SK-N-SH treated with all-trans-retinoic acid at 6 μM for 48 hours (cell line): Measurements from ENCODE around the gene TCEAL6.
"Not testable (repeated sequence)": the region's sequence is repeated elsewhere in the genome, so short reads cannot be mapped to it uniquely, and the experiment has no call there.

Source experiments
- ATAC-seq: fragments of 200-7000 bp; cut with Tn5 transposase; 3 replicates; pipeline ENCODE4 v1.9.1; 2020; ENCODE audit warnings: mild to moderate bottlenecking, moderate library complexity
- BACH2 ChIP-seq: fragments of 250-450 bp; sonication (Bioruptor Pico); IDR thresholded peaks from 2 replicates; pipeline ENCODE4 v1.9.0; 2021; ENCODE audit warnings: mild to moderate bottlenecking, borderline replicate concordance
- CSRNP3 ChIP-seq: fragments of 250-450 bp; sonication (Bioruptor Pico); IDR thresholded peaks from 2 replicates; pipeline ENCODE4 v1.5.1; 2021; ENCODE audit warnings: mild to moderate bottlenecking, moderate library complexity
- ESRRG ChIP-seq: fragments of 250-450 bp; sonication (Bioruptor Pico); IDR thresholded peaks from 2 replicates; pipeline ENCODE4 v1.6.1; 2021; ENCODE audit warnings: mild to moderate bottlenecking
- GLIS3 ChIP-seq: fragments of 250-450 bp; sonication (Bioruptor Pico); IDR thresholded peaks from 2 replicates; pipeline ENCODE4 v1.5.0; 2020; ENCODE audit warnings: mild to moderate bottlenecking, moderate library complexity
- ISL1 ChIP-seq: fragments of 250-450 bp; sonication (Bioruptor Pico); IDR thresholded peaks from 2 replicates; pipeline ENCODE4 v2.1.2; 2022; ENCODE audit warnings: mild to moderate bottlenecking, moderate library complexity
- OSR1 ChIP-seq: fragments of 250-450 bp; sonication (Bioruptor Pico); IDR thresholded peaks from 2 replicates; pipeline ENCODE4 v1.8.0; 2022; ENCODE audit warnings: moderate library complexity, mild to moderate bottlenecking, inconsistent platforms
- POU6F1 ChIP-seq: fragments of 250-450 bp; sonication (Bioruptor Pico); IDR thresholded peaks from 2 replicates; pipeline ENCODE4 v1.8.0; 2021; ENCODE audit warnings: low read depth, mild to moderate bottlenecking, moderate library complexity, borderline replicate concordance
- PPARA ChIP-seq: fragments of 250-450 bp; sonication (Bioruptor Pico); IDR thresholded peaks from 2 replicates; pipeline ENCODE4 v1.5.0; 2020; ENCODE audit warnings: mild to moderate bottlenecking, borderline replicate concordance
- SNAI2 ChIP-seq: fragments of 250-450 bp; sonication (Bioruptor Pico); IDR thresholded peaks from 2 replicates; pipeline ENCODE4 v1.5.0; 2020; ENCODE audit warnings: mild to moderate bottlenecking, moderate library complexity
- TCF4 ChIP-seq: fragments of 250-450 bp; sonication (Bioruptor Pico); IDR thresholded peaks from 2 replicates; pipeline ENCODE4 v1.8.0; 2021; ENCODE audit warnings: mild to moderate bottlenecking, moderate library complexity, borderline replicate concordance
- TSHZ2 ChIP-seq: fragments of 250-450 bp; sonication (Bioruptor Pico); IDR thresholded peaks from 2 replicates; pipeline ENCODE4 v1.5.0; 2020; ENCODE audit warnings: mild to moderate bottlenecking, moderate library complexity
- ZC3H10 ChIP-seq: fragments of 250-450 bp; sonication (Bioruptor Pico); IDR thresholded peaks from 2 replicates; pipeline ENCODE4 v1.5.1; 2021; ENCODE audit warnings: mild to moderate bottlenecking, moderate library complexity
- ZFP3 ChIP-seq: fragments of 250-450 bp; sonication (Bioruptor Pico); IDR thresholded peaks from 2 replicates; pipeline ENCODE4 v1.5.0; 2020; ENCODE audit warnings: mild to moderate bottlenecking, moderate library complexity
- ZFP30 ChIP-seq: fragments of 450-650 bp; formaldehyde crosslinking; IDR thresholded peaks from 2 replicates; pipeline ENCODE4 v1.5.0; 2022; ENCODE audit warnings: mild to moderate bottlenecking, moderate library complexity
- ZNF565 ChIP-seq: fragments of 450-650 bp; formaldehyde crosslinking; conservative IDR thresholded peaks from 2 replicates; pipeline ENCODE4 v1.5.0; 2020; ENCODE audit warnings: low read depth, mild to moderate bottlenecking, moderate library complexity
- ZNF70 ChIP-seq: fragments of 450-650 bp; formaldehyde crosslinking; IDR thresholded peaks from 2 replicates; pipeline ENCODE4 v1.5.0; 2020; ENCODE audit warnings: mild to moderate bottlenecking, moderate library complexity
- ZNF8 ChIP-seq: fragments of 450-650 bp; formaldehyde crosslinking; IDR thresholded peaks from 2 replicates; pipeline ENCODE4 v1.5.0; 2020; ENCODE audit warnings: mild to moderate bottlenecking, moderate library complexity
- TF ChIP-seq, protein P1 (sequence below): fragments of 250-450 bp; sonication (Bioruptor Pico); IDR thresholded peaks from 2 replicates; pipeline ENCODE4 v1.5.1; 2020; ENCODE audit warnings: low read depth, mild to moderate bottlenecking, moderate library complexity
- TF ChIP-seq, protein P2 (sequence below): fragments of 250-450 bp; sonication (Bioruptor Pico); IDR thresholded peaks from 2 replicates; pipeline ENCODE4 v1.8.0; 2020; ENCODE audit warnings: mild to moderate bottlenecking, moderate library complexity, borderline replicate concordance

Gene TCEAL6

DNA sequence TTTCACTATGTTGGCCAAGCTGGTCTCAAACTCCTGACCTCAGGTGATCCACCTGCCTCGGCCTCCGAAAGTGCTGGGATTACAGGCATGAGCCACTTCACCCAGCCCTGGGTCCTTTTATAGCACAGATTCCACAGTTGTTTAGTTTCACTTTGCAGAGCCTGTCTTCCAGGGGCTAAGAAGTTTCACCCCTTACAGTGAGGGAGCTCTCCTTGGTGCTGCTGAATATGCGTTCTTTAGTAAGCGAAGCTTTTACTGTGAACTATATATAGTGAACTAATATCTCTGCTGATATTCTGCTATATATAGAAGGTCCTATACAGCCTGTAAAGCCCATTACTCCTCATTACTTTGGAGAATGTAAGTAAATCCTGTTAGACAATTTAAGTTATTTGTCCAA is 4.2 kb downstream of the TCEAL6 start (continued):
- TF ChIP-seq, protein P1, sequence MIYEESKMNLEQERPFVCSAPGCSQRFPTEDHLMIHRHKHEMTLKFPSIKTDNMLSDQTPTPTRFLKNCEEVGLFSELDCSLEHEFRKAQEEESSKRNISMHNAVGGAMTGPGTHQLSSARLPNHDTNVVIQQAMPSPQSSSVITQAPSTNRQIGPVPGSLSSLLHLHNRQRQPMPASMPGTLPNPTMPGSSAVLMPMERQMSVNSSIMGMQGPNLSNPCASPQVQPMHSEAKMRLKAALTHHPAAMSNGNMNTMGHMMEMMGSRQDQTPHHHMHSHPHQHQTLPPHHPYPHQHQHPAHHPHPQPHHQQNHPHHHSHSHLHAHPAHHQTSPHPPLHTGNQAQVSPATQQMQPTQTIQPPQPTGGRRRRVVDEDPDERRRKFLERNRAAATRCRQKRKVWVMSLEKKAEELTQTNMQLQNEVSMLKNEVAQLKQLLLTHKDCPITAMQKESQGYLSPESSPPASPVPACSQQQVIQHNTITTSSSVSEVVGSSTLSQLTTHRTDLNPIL: no peak
- no peak for TF ChIP-seq ESRRG (CRISPR knock-in tag)

- no peak for ATAC-seq
- TF ChIP-seq CSRNP3 (CRISPR knock-in tag) (no peak), ZNF8 (CRISPR knock-in tag) (no peak), ZFP3 (CRISPR knock-in tag) (no peak), ESRRG (CRISPR knock-in tag) (no peak), GLIS3 (no peak), PPARA (CRISPR knock-in tag) (no peak), TSHZ2 (CRISPR knock-in tag) (no peak), ISL1 (CRISPR knock-in tag) (no peak), SNAI2 (no peak), TCF4 (CRISPR knock-in tag) (no peak), ZC3H10 (no peak), ZFP30 (CRISPR knock-in tag) (no peak), OSR1 (no peak), POU6F1 (no peak)
- TF ChIP-seq, protein P2, sequence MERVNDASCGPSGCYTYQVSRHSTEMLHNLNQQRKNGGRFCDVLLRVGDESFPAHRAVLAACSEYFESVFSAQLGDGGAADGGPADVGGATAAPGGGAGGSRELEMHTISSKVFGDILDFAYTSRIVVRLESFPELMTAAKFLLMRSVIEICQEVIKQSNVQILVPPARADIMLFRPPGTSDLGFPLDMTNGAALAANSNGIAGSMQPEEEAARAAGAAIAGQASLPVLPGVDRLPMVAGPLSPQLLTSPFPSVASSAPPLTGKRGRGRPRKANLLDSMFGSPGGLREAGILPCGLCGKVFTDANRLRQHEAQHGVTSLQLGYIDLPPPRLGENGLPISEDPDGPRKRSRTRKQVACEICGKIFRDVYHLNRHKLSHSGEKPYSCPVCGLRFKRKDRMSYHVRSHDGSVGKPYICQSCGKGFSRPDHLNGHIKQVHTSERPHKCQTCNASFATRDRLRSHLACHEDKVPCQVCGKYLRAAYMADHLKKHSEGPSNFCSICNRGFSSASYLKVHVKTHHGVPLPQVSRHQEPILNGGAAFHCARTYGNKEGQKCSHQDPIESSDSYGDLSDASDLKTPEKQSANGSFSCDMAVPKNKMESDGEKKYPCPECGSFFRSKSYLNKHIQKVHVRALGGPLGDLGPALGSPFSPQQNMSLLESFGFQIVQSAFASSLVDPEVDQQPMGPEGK (CRISPR knock-in tag): no peak
- TF ChIP-seq, all 23 proteins: peak for 0
Observed at GRCh38 chrX:102129473-102129872, 12.8 kb downstream of the TCEAL6 start.

DNA sequence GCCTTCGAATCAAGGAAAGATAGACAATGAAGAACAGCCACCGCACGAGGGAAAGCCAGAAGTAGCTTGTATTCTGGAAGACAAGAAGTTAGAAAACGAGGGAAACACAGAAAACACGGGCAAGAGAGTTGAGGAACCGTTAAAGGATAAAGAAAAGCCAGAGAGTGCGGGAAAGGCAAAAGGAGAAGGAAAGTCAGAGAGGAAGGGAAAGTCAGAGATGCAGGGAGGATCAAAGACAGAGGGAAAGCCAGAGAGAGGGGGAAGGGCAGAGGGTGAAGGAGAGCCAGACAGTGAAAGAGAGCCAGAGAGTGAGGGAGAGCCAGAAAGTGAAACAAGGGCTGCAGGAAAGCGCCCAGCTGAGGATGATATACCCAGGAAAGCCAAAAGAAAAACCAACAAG is 15.4 kb downstream of the TCEAL6 start:
- ATAC-seq: no peak
- TF ChIP-seq ZNF70 (CRISPR knock-in tag) (no peak), GLIS3 (no peak), SNAI2 (no peak), ZNF565 (CRISPR knock-in tag) (no peak), ZNF8 (CRISPR knock-in tag) (no peak), CSRNP3 (CRISPR knock-in tag) (no peak), POU6F1 (no peak), PPARA (CRISPR knock-in tag) (no peak), BACH2 (no peak), OSR1 (no peak)
- TF ChIP-seq, protein P1: no peak

DNA sequence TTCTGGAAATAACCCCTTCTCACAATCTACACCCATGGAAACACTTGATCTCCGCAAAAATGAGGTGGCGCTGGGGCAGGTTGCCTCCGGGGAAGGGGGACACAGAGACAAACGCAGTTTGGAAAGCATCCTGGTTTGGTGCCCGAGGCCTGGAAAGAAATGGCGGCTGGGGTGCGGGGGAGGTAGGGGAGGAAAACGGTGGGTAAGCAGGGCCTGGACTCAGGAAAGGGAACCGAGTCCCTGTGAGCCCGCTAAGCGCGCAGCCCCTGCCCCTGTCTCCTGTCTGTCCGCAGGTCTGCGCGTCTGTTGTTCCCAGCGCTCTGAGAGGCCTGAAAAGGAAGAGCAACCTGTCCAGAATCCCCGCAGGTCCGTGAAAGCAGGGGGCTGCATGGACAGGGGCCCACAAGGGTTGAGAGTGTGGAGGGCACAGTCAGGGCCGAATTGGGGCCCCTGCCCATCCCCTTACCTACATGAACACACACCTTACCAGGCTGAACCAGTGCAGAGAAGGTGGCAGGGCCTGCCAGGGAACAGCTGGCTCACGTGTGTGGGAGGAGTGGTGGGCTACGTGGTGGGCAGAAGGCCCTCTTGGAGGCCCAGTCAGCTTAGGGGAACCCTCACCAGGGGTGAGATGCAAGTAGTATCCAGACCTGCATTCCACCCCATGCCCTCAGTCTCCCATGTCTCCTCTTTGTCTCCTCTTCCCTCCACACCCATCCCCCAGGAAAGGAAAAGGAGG is 16.0 kb downstream of the TCEAL6 start:
- not testable (repeated sequence) for ATAC-seq

- ATAC-seq: peak; percentile 38; the same call in 2 of the 3 replicates
Observed at GRCh38 chrX:102125436-102125835, 16.8 kb downstream of the TCEAL6 start, which contains the start of gene TCEAL2. TCEAL2 (plus strand) TSS chrX:102125679; CDS start chrX:102126831, 1,152 bp downstream.

GRCh38 chrX:102125014-102125413 is 17.3 kb downstream of the TCEAL6 start:
- ATAC-seq: not testable (repeated sequence)
